GM12873 (cell line): ENCODE results near the gene PASK.

Experiments used
- TF ChIP-seq, protein P1 (sequence below): IDR thresholded peaks from 2 replicates; pipeline ENCODE4 v1.5.1; 2012; ENCODE audit warnings: low read depth, mild to moderate bottlenecking, moderate library complexity, low read length, control low read depth; ENCODE audit not compliant: insufficient read depth; ENCODE audit errors: missing control alignments

The PASK gene

DNA sequence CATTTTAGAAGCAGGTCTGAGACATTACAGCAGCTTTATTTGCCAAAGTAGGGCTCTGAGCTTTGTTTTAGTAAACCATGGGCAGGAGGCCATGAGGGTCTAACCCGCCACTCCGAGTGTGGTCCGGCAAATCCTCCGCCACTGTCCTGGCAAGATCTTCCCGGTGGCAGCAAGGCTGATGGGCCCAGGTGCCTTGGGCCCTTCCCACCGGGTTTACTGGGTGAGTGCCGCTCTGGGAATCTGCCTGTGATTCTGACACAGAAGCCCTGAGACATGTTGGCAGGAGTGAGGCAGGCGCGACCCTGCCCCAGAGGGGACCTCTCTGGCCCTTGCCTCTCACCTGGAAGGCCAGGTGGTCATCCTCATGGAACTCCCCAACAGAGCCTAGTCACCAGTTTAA is 77.1 kb downstream of the PASK start:
- TF ChIP-seq, protein P1, sequence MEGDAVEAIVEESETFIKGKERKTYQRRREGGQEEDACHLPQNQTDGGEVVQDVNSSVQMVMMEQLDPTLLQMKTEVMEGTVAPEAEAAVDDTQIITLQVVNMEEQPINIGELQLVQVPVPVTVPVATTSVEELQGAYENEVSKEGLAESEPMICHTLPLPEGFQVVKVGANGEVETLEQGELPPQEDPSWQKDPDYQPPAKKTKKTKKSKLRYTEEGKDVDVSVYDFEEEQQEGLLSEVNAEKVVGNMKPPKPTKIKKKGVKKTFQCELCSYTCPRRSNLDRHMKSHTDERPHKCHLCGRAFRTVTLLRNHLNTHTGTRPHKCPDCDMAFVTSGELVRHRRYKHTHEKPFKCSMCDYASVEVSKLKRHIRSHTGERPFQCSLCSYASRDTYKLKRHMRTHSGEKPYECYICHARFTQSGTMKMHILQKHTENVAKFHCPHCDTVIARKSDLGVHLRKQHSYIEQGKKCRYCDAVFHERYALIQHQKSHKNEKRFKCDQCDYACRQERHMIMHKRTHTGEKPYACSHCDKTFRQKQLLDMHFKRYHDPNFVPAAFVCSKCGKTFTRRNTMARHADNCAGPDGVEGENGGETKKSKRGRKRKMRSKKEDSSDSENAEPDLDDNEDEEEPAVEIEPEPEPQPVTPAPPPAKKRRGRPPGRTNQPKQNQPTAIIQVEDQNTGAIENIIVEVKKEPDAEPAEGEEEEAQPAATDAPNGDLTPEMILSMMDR, result no peak

- TF ChIP-seq, protein P1, result no peak
Measured at GRCh38 chr2:241071677-241072111, 77.6 kb downstream of the PASK start.

DNA sequence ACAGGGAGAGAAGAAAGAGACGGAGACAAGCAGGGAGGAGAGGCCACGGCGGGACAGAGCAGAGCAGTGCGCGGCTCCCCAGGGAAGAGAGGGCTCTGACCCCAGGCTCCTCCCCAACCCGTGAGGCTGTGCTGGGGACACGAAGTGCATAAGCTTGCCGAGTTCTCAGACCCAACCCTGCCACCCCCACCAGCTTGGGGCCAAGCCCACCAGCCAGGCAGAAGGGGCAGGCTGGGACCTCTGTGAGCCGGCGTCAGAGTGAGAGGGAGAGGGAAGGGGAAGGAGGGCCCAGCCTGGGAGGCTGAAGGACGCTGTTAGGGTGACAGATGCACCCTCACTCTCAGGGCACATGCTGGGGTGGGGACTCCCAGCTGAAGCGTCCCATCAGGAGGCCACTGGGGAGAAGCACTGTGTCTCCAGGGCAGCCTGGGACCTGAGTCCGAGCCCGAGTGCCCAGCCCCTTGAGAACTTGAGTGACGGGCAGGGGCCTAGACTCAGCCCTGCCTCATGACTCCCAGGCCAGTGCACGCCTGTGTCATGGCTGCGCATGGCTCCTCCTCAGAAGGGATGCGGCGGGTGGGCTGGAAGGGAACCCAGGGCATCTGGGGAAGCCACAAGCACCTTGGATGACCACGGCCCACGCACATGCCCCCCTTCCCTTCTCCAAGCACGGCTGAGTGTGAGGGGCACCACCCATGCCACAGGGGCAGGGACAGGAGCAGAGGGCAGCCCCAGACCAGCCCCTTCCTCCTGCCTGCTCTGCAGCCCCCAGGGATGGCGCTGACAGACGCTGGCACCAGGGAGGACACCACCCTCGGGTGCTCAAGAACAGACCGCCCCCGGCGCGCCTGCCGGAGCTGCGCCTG is 78.2 kb downstream of the PASK start:
- TF ChIP-seq, protein P1, result no peak

- TF ChIP-seq, protein P1, result no peak
Measured at GRCh38 chr2:241070361-241070760, 78.9 kb downstream of the PASK start.

- TF ChIP-seq, protein P1, result no peak
Measured at GRCh38 chr2:241069821-241070281, 79.4 kb downstream of the PASK start.

DNA sequence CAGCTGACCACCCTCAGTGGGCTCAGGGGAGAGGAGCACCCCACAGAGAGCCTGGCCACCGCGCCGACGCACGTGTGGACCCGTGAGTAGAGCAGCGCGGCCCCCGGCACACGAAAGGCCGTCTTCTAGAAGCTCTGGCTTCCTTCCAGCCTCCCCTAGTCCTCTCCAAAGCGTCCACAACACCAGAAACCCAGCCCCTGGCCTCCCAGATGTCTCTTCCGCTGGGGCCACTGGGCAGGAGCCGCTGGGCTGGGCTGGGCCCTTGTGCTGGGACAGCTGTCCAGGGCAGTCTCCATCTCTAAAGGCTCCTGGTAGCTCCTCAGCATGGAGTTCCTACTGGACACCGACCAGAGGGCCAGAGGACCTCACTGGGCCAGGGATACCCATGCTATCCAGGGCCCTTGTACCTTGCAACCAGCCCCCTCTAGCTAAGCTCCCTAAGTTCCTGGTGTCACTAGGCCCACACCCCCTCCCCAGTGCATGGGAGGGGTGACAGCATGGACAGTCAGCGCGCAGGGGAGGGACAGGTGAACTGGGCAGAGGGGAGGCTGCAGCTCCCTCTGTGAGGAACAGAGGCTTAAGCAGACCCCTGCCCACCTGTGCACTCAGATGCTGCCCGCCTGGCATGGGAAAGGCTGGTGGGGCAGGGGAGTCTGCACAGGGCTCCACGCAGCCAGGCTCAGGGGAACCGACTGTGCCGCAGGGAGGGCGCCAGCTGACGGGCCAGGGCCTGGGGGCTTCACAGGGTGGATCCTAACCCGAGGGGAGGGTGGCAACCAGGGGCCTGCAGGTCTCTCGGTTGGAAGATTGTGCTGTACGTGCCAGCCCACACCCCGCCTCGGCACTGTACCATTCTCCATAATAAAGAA is 80.1 kb downstream of the PASK start:
- TF ChIP-seq, protein P1, result no peak
